Epithelial cell of proximal tubule (primary cell): ENCODE data around the gene DOCK8. TPM values are rescaled to one million over a fixed set of nuclear protein-coding genes. Genes with fewer than 3 reads are reported as not detected.

Experiments
- DNase-seq: peaks from one replicate; pipeline ENCODE4 v3.0.0-alpha.2; 2011; ENCODE audit warnings: low read depth
- H3K4me3 ChIP-seq: 2 replicates; pipeline ENCODE4 v1.5.1; 2011; ENCODE audit warnings: low read depth, mild to moderate bottlenecking, low read length
- CTCF ChIP-seq: conservative IDR thresholded peaks from 2 replicates; pipeline ENCODE4 v1.5.1; 2012; ENCODE audit warnings: low read depth, mild to moderate bottlenecking, low read length
- total RNA-seq: library from RNA; depleted of rRNA; stranded (reverse); fragments of >200 nt; gene quantifications from 2 replicates; pipeline ENCODE4 v1.2.3, GENCODE V29; 2015

DOCK8 gene
- total RNA-seq, 1 donor from 2014 or later: 0.92 TPM

GRCh38 chr9:472479-473075, 257.9 kb downstream of the DOCK8 start:
- no peak for DNase-seq
- no peak overlapping the region for H3K4me3 ChIP-seq
- no peak for TF ChIP-seq CTCF

GRCh38 chr9:477193-477592, 262.5 kb downstream of the DOCK8 start:
- no peak for TF ChIP-seq CTCF
- no peak overlapping the region for H3K4me3 ChIP-seq
- DNase-seq: no peak

- peak overlapping the region; percentile 30 for H3K4me3 ChIP-seq
- TF ChIP-seq CTCF: no peak
- DNase-seq: no peak
Observed at GRCh38 chr9:479304-479970, 264.8 kb downstream of the DOCK8 start.

GRCh38 chr9:479971-480350, 265.3 kb downstream of the DOCK8 start:
- peak; percentile 66 for DNase-seq
- no peak for TF ChIP-seq CTCF

GRCh38 chr9:482739-483138, 268.1 kb downstream of the DOCK8 start:
- TF ChIP-seq CTCF: no peak
- no peak overlapping the region for H3K4me3 ChIP-seq
- no peak for DNase-seq

More at GRCh38 chr9:479971-480350, 265.3 kb downstream of the DOCK8 start:
- peak overlapping the region; percentile 30 for H3K4me3 ChIP-seq

- DNase-seq: no peak
- TF ChIP-seq CTCF: no peak
- no peak overlapping the region for H3K4me3 ChIP-seq
Observed at GRCh38 chr9:486156-486555, 271.5 kb downstream of the DOCK8 start.

- TF ChIP-seq CTCF: no peak
- DNase-seq: no peak
- H3K4me3 ChIP-seq: no peak overlapping the region
Observed at GRCh38 chr9:487429-487828, 272.8 kb downstream of the DOCK8 start.
